ENCODE data around the gene FAM200A.

FAM200A gene

DNA sequence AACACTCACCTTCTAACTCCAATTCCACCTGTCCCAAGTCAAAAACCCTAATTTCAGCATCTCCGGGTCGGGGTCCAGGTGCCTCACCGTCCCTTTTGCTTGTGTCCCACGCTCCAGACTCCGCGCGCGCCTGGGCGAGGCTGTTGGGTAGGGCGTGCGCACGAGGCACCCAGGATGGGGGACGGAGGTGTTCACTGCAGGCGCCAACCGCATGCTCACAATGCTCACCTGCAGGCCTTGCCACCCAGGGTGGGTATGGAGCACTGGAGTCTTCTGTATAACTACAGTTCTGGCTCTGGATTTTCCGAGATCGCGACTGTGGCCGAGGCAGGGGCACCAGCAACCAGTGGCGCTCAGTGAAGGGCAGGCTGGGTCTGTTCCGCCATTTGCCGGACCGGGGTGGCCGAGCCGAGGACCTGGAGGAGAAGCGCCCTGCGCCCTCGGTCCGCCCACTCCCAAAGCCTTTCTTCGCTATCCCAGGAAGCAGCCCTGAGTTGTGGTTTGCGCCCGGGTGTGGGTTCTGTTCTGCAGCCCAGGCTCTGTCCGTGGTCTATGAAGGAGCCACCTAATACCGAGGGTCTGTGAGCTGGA, 8.7 kb downstream of the FAM200A start:
- DNase-seq (ENCODE audit: insufficient read length, low spot score) (no peak), FAIRE-seq (no peak)
- TF ChIP-seq, protein P1, sequence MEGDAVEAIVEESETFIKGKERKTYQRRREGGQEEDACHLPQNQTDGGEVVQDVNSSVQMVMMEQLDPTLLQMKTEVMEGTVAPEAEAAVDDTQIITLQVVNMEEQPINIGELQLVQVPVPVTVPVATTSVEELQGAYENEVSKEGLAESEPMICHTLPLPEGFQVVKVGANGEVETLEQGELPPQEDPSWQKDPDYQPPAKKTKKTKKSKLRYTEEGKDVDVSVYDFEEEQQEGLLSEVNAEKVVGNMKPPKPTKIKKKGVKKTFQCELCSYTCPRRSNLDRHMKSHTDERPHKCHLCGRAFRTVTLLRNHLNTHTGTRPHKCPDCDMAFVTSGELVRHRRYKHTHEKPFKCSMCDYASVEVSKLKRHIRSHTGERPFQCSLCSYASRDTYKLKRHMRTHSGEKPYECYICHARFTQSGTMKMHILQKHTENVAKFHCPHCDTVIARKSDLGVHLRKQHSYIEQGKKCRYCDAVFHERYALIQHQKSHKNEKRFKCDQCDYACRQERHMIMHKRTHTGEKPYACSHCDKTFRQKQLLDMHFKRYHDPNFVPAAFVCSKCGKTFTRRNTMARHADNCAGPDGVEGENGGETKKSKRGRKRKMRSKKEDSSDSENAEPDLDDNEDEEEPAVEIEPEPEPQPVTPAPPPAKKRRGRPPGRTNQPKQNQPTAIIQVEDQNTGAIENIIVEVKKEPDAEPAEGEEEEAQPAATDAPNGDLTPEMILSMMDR (IDR thresholded peaks at IDR 0.05; ENCODE audit: insufficient read depth, missing control alignments): no peak

DNA sequence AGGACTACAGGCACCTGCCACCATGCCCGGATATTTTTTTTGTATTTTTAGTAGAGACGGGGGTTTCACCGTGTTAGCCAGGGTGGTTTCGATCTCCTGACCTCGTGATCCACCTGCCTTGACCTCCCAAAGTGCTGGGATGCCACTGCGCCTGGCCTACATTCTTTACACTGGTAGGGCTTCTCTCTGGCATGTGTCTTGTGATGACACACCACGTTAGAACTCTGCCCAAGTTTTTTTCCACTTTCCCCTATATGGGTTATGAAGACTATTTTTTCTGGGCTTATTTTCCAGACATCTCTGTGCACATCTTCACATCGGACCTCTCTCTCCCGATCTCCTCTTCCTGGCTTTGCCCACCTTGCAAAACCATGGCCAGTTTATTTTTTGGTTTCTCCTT, 10.7 kb downstream of the FAM200A start:
- DNase-seq (ENCODE audit: insufficient read length, low spot score) (no peak), FAIRE-seq (no peak)
- TF ChIP-seq, protein P1 (IDR thresholded peaks at IDR 0.05; ENCODE audit: insufficient read depth, missing control alignments): no peak

DNA sequence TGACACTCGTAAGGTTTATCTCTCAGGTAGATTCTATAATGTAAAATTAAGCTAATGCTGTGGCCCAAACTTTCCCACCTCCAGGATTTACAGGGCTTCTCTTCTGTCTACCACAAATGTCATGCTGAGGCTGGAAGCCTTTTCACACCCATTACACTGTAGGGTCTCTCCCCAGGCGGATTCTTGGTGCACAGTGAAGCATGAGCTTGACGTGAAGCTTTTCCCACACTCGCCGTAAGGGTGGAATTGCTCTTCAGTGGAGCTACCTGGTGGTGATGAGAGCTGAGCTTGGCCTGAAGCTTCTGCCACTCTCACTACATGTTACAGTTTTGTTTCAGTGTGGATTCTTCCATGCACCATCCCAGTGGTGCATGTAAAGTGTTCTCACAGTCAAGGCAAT, 11.4 kb downstream of the FAM200A start:
- FAIRE-seq: no peak
- TF ChIP-seq, protein P1 (IDR thresholded peaks at IDR 0.05; ENCODE audit: insufficient read depth, missing control alignments): no peak
- DNase-seq (ENCODE audit: insufficient read length, low spot score): no peak

DNA sequence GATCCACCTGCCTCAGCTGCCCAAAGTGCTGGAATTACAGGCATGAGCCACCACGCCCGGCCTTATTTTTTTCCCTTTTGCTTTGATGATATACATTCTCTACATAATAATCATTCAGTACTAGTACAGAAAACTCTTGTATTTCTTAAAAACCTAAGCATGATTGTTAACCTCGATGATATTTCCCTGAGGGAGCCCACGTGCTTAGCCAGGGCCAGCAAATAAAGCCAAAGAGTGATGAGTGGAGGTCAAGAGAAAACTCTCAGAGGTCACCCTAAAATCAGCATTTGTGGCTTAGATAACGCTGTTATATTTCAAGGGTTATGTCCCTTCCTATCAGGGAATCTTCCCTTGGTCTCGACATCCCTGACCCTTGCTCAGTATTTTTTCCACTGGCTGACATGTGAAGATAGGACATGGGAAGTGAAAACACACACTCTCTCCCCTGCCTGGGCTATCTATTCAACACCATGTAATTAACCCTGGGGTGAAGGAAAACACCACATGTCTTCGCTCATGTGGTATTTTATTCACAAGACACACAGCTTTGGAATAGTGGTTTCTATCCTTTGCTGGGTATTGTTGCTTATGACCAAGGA, 12.6 kb downstream of the FAM200A start:
- DNase-seq (ENCODE audit: insufficient read length, low spot score): no peak
- TF ChIP-seq, protein P1 (IDR thresholded peaks at IDR 0.05; ENCODE audit: insufficient read depth, missing control alignments): no peak
- FAIRE-seq: no peak

DNA sequence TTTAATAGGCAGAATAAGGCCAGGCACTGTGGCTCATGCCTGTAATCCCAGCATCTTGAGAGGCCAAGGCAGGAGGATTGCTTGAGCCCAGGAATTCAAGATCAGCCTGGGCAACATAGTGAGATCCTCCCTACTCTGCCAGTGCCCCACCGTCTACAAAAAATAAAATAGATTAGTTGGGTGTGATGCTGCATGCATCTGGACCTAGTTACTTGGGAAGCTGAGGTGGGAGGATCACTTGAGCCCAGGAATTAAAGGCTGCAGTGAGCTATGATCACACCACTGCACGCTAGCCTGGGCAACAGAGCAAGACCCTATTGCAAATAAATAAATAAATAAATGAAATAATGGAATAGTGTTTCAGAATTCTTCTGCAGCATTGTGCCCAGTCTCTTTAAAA, 16.2 kb downstream of the FAM200A start:
- TF ChIP-seq, protein P1 (IDR thresholded peaks at IDR 0.05; ENCODE audit: insufficient read depth, missing control alignments): no peak

DNA sequence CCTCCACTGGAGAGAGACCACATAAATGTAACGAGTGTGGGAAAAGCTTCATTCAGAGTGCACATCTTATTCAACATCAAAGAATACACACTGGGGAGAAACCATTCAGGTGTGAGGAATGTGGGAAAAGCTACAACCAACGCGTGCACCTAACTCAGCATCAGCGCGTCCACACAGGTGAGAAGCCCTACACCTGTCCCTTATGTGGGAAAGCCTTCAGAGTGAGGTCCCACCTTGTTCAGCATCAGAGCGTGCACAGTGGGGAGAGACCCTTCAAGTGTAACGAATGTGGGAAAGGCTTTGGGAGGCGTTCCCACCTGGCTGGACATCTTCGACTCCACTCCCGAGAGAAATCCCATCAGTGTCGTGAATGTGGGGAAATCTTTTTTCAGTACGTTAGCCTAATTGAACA, 20.6 kb downstream of the FAM200A start:
- FAIRE-seq (no peak), DNase-seq (ENCODE audit: insufficient read length, low spot score) (no peak)
- TF ChIP-seq, protein P1 (IDR thresholded peaks at IDR 0.05; ENCODE audit: insufficient read depth, missing control alignments): no peak

More for the DNA sequence above, 16.2 kb downstream of the FAM200A start:
- FAIRE-seq: no peak
- no peak for DNase-seq (ENCODE audit: insufficient read length, low spot score)

DNA sequence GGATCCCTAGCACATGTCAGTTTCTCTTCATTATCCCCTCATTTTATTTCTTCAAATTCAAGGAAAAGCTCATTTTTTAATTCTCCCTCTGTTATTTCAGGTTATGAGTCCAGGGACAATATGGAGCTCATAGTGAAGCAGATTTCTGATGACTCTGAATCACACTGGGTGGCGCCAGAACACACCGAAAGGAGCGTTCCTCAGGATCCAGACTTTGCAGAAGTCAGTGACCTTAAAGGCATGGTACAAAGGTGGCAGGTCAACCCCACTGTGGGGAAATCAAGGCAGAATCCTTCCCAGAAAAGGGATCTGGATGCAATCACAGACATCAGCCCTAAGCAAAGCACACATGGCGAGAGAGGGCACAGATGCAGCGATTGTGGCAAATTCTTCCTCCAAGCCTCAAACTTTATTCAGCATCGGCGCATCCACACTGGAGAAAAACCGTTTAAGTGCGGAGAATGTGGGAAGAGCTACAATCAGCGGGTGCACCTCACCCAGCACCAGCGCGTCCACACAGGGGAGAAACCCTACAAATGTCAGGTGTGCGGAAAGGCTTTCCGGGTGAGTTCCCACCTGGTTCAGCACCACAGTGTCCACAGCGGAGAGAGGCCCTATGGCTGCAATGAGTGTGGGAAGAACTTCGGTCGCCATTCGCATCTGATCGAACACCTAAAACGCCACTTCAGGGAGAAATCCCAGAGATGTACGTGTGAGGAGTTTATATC, 26.0 kb downstream of the FAM200A start:
- TF ChIP-seq, protein P1 (IDR thresholded peaks at IDR 0.05; ENCODE audit: insufficient read depth, missing control alignments): peak; percentile 45
- no peak for DNase-seq (ENCODE audit: insufficient read length, low spot score)
- no peak for FAIRE-seq
